Right atrium auricular region (tissue), 2 donors: ENCODE measurements around the gene ADAMTS4. TPM values are rescaled to one million over a fixed set of nuclear protein-coding genes. Genes with fewer than 3 reads are reported as not detected.
A peak's percentile ranks its signal among the peaks of the same experiment; 100 is the strongest.

Experiments used
- DNase-seq: peaks from one replicate; pipeline ENCODE4 v3.0.0-alpha.2; 2019; ENCODE audit warnings: low spot score
- H3K27ac ChIP-seq, 2 donors: fragments of 200-600 bp; sonication (generic); 1 replicate in 1 of 2; 2 replicates in 1 of 2; pipeline ENCODE4 v1.5.1; 2016 to 2019
- H3K27me3 ChIP-seq, 2 donors: fragments of 200-600 bp; sonication (generic); one replicate each; pipeline versions ENCODE4 v1.5.1 to v1.6.0; 2017 to 2019
- H3K36me3 ChIP-seq: fragments of 200-600 bp; sonication (generic); one replicate; pipeline ENCODE4 v1.5.1; 2016
- H3K4me1 ChIP-seq, 2 donors: fragments of 200-600 bp; sonication (generic); one replicate each; pipeline versions ENCODE4 v1.5.1 to v1.6.0; 2017 to 2019
- H3K4me3 ChIP-seq, 2 donors: fragments of 200-600 bp; sonication (generic); 1 replicate in 1 of 2; 2 replicates in 1 of 2; pipeline ENCODE4 v1.5.1; 2017 to 2019; ENCODE audit warnings: mild to moderate bottlenecking in 1 of 2, moderate library complexity in 1 of 2
- H3K9me3 ChIP-seq, 2 donors: fragments of 200-600 bp; sonication (generic); one replicate each; pipeline ENCODE4 v1.5.1; 2019
- total RNA-seq, 2 donors: library from RNA; depleted of rRNA; stranded (reverse); fragments of >200 nt; gene quantifications; one replicate each; pipeline ENCODE4 v1.1.0, GENCODE V29; 2016
- TF ChIP-seq, protein P1 (sequence below), 2 donors: fragments of 200-600 bp; sonication (generic); IDR thresholded peaks; one replicate each; pipeline ENCODE4 v1.5.1; 2019; ENCODE audit warnings: antibody characterized with exemption in 2 of 2

ADAMTS4 gene
- total RNA-seq, 2 donors from 2014 or later, result 12.6 to 19.5 TPM

DNA sequence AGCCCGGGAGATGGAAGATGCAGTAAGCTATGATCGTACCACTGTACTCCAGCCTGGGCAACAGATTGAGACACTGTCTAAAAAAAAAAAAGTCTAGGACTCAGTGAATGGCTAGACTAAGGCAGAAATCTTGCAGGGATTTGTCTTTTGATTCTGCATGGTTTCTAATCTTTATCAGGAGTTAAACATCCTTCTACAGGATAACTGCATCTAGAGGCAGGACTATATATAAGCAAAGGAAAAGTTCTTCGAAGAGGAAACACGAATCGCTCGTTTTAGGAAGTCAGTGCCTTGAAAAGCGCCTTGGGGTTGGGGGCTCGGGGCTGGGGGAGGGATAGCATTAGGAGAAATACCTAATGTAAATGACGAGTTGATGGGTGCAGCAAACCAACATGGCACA is 45.7 kb downstream of the ADAMTS4 start:
- Histone ChIP-seq H3K36me3 (peaks cover 12% of the 10 kb centered on the region), H3K27me3 (no peaks in the 10 kb centered on the region), H3K9me3 (no peaks in the 10 kb centered on the region), H3K27ac (peak overlapping the region; percentile 91 to 97), H3K4me3 (peak overlapping the region; percentile 68 to 90), H3K4me1 (peaks cover 0 to 11% of the 10 kb centered on the region in 2 donors)
- no peak for DNase-seq
- TF ChIP-seq, protein P1, sequence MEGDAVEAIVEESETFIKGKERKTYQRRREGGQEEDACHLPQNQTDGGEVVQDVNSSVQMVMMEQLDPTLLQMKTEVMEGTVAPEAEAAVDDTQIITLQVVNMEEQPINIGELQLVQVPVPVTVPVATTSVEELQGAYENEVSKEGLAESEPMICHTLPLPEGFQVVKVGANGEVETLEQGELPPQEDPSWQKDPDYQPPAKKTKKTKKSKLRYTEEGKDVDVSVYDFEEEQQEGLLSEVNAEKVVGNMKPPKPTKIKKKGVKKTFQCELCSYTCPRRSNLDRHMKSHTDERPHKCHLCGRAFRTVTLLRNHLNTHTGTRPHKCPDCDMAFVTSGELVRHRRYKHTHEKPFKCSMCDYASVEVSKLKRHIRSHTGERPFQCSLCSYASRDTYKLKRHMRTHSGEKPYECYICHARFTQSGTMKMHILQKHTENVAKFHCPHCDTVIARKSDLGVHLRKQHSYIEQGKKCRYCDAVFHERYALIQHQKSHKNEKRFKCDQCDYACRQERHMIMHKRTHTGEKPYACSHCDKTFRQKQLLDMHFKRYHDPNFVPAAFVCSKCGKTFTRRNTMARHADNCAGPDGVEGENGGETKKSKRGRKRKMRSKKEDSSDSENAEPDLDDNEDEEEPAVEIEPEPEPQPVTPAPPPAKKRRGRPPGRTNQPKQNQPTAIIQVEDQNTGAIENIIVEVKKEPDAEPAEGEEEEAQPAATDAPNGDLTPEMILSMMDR (IDR thresholded peaks at IDR 0.05), result no peak

- H3K36me3 ChIP-seq, result no peaks in the 10 kb centered on the region
- no peak overlapping the region for H3K4me3 ChIP-seq
- no peaks in the 10 kb centered on the region for H3K4me1 ChIP-seq
- TF ChIP-seq, protein P1 (IDR thresholded peaks at IDR 0.05), result no peak
- no peak overlapping the region for H3K27ac ChIP-seq
- DNase-seq, result no peak
- no peaks in the 10 kb centered on the region for H3K27me3 ChIP-seq
- no peaks in the 10 kb centered on the region for H3K9me3 ChIP-seq
Measured at GRCh38 chr1:161145832-161146231, 53.0 kb downstream of the ADAMTS4 start.

- no peak overlapping the region for H3K4me3 ChIP-seq
- no peak overlapping the region for H3K27ac ChIP-seq
- DNase-seq, result no peak
- no peaks in the 10 kb centered on the region for H3K27me3 ChIP-seq
- no peaks in the 10 kb centered on the region for H3K9me3 ChIP-seq
- no peaks in the 10 kb centered on the region for H3K36me3 ChIP-seq
- TF ChIP-seq, protein P1 (IDR thresholded peaks at IDR 0.05), result no peak
- H3K4me1 ChIP-seq, result no peaks in the 10 kb centered on the region
Measured at GRCh38 chr1:161140755-161141400, 58.0 kb downstream of the ADAMTS4 start.

DNA sequence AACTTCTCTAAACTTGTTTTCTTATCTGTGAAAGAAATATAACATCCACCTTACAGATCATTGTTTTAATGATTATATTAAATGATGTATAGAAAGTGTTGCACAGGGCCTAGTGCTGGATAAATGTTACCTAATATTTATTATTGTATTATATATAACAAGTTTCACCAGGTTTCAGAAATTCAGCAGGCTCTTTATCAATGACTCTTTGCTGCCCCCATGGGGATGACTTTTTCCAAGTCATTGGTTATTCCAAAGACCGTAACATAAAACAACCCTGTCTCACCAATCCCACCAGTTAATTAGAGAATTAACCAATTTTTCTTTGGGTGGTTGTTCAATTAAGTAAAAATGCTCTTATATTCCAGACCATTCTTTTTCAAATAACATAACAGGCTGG is 59.1 kb downstream of the ADAMTS4 start:
- H3K9me3 ChIP-seq, result no peaks in the 10 kb centered on the region
- H3K27ac ChIP-seq, result no peak overlapping the region
- TF ChIP-seq, protein P1 (IDR thresholded peaks at IDR 0.05), result peak; percentile 30 to 63
- H3K4me3 ChIP-seq, result no peak overlapping the region
- H3K4me1 ChIP-seq, result no peaks in the 10 kb centered on the region
- H3K27me3 ChIP-seq, result no peaks in the 10 kb centered on the region
- H3K36me3 ChIP-seq, result no peaks in the 10 kb centered on the region
- DNase-seq, result no peak

DNA sequence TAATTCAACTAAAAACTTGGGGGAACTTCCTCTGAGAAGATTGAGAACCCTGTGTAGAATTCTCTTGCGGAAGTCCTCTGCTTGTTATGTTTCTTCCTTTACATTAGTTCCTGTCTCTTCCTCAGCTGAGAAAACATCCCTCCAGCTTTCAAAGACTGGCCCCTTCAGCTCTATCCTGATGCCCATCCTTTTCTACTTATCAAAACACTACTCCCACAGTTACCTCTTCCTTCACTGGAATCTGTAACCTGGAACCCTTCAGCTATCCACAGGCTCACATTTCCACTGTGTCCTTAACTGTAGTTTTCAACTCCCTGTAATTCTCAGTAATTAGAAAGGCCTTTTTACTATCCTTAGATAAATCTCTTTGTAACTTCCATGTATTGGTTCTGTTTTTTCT is 60.4 kb downstream of the ADAMTS4 start:
- peak overlapping the region in 1 of 2 donors; percentile 11 for H3K27ac ChIP-seq
- no peak overlapping the region for H3K4me3 ChIP-seq
- H3K4me1 ChIP-seq, result peaks cover 0 to 12% of the 10 kb centered on the region in 2 donors

More for the DNA sequence above, 60.4 kb downstream of the ADAMTS4 start:
- TF ChIP-seq, protein P1 (IDR thresholded peaks at IDR 0.05), result no peak
- no peaks in the 10 kb centered on the region for H3K27me3 ChIP-seq
- DNase-seq, result no peak
- no peaks in the 10 kb centered on the region for H3K9me3 ChIP-seq
- H3K36me3 ChIP-seq, result no peaks in the 10 kb centered on the region
